Measurements from ENCODE around the gene SCN2A. TPM values are rescaled to one million over a fixed set of nuclear protein-coding genes. Genes with fewer than 3 reads are reported as not detected.
"Not testable (repeated sequence)": the region's sequence is repeated elsewhere in the genome, so short reads cannot be mapped to it uniquely, and the experiment has no call there.

The SCN2A gene
- polyA plus RNA-seq, 3 donors: under 0.01 to 0.04 (median 0.02) TPM

DNA sequence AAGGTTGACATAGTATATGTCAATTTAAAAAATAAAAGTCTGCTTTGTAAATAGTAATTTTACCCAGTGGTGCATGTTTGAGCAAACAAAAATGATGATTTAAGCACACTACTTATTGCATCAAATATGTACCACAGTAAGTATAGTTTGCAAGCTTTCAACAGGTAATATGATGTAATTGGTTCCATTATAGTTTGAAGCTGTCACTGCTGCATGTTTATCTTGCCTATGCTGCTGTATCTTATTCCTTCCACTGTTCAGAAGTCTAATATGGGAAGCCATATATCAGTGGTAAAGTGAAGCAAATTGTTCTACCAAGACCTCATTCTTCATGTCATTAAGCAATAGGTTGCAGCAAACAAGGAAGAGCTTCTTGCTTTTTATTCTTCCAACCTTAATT lies 151.7 kb downstream of the SCN2A start:
- no peak overlapping the region for H3K27ac ChIP-seq (ENCODE audit: low read depth, low read length)

DNA sequence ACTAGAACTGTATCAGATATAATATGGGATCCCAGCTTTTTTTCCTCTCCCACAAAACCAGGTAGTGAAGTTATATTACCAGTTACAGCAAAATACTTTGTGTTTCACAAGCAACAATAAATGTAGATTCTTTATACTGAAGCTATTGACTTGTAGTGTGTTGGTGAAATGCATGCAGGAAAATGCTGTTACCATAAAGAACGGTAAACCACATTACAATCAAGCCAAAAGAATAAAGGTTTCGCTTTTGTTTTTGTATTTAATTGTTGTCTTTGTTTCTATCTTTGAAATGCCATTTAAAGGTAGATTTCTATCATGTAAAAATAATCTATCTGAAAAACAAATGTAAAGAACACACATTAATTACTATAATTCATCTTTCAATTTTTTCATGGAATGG lies 152.6 kb downstream of the SCN2A start:
- H3K27ac ChIP-seq (ENCODE audit: low read depth, low read length): no peak overlapping the region
- WGBS, 3 donors: 65 to 93% (median 74%) methylated on average over 2 of the region's 2 CpGs

DNA sequence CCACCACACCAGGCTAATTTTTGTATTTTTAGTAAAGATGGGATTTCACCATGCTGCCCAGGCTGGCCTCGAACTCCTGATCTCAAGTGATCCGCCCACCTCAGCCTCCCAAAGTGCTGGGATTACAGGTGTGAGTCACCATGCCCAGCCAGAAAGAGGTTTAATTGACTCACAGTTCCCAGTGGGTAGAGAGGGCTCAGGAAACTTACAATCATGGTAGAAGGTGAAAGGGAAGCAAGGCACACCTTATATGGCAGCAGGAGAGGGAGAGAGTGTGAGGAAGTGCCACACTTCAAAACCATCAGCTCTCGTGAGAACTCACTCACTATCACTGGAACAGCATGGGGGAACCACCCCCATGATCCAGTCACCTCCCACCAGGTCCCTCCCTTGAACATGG lies 159.4 kb downstream of the SCN2A start:
- not testable (repeated sequence) for H3K27ac ChIP-seq (ENCODE audit: low read depth, low read length)
- WGBS, 3 donors: 76 to 91% (median 85%) methylated on average over 3 of the region's 3 CpGs

DNA sequence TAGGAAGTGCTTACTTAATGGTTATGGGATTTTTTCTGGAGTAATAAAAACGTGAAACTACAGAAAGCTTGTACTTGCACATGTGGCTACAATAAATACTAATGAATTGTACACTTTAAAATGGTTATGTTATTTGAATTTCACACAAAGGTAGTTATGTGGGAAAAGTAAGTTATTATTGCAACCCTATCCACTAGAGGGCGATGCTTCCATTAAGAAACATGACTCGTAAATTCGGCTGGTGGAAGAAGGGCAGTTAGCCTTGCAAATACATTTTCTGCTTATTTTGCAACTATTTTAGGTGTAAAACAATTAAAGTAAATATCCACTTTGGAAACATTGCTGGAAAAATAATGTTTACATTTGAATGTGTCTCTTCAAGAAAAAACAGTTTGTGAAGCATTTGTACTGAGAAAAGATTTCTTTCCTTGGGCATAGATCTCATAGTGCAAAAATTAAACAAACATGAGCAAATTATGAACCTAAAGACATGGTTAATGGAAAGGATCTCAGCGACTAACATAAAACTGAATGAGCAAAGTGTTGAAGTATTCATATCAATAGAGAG lies 162.2 kb downstream of the SCN2A start:
- WGBS, 3 donors: 1 to 3% (median 2%) methylated on average over 5 of the region's 5 CpGs
- no peak overlapping the region for H3K27ac ChIP-seq (ENCODE audit: low read depth, low read length)

DNA sequence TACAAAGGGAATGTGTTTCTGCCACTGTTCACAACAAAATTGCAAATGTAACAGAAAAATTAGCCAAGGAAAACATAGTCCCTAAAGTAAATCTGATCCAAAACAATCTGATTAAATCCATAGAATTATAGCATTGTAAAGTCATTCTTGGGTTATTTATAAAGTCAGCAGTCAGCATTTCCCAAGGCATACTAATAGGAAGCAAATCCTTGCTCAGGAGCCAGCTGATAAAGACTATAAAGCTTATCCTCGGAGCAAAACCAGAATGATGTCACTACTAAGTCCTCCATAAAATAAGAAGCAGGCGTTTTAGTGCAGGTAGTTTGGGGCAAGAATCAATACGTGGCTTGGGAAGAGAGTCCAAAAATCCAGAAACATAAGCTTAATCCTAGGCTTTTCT lies 162.9 kb downstream of the SCN2A start:
- no peak overlapping the region for H3K27ac ChIP-seq (ENCODE audit: low read depth, low read length)
- WGBS, 3 donors: 46 to 62% (median 52%) methylated on average over 3 of the region's 3 CpGs

DNA sequence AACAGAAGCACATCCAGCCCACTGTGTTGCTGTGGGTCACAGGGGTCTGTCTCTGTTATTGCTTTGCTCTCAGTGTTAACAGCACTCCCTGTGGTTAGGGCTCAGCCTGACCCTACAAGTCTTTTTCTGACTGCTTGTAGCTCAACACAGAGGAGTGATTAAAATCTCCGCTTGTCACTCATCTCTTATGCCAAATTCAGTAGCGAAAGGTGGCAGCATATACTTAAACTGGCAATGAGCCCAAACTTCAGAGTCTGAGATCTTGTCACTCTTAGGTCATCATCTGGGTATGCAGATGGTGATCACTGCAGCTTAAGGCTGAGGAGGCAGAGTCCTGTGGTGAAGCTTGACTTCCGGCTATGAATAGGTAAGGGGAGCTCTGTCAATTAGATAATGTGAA lies 167.0 kb downstream of the SCN2A start:
- H3K27ac ChIP-seq (ENCODE audit: low read depth, low read length): no peak overlapping the region
- 90 to 93% (median 92%) methylated on average over 3 of the region's 3 CpGs for WGBS, 3 donors

DNA sequence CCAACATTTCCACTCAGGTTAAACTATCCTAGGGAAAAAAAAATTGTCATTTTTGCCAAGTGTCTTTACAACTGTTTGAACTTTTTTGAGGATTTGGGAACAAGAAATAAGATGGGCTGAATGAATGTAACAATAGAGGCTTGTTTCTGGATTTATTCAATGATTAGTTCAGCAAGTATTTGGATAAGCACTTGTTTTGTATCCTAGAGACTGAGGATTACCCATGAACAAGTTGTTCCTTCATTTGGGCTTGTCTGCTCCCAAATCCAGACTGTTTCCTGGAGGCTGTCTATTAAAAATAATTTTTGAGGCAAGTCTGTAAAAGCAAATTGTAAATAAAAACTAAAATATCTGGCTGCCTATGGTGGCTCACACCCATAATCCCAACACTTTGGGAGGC lies 168.3 kb downstream of the SCN2A start:
- no peak overlapping the region for H3K27ac ChIP-seq (ENCODE audit: low read depth, low read length)

DNA sequence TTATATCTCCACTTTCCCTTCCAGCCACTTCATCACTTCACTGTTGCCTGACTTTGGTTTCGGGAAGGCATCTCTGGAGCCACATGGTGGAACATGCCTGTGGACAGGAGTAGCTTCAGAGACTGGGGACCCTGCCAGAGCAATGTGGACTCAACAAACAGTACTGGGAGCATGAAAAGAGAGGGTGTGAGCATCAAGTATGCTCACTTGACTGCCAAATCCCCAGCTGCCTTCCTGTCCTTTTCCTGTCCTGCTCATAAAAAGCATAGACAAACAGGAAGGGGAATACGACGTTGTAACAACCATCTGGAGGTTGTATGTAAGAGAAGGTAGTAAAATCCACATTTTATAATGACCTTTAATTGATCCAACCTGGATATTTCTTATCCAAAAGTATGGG lies 169.0 kb downstream of the SCN2A start:
- H3K27ac ChIP-seq (ENCODE audit: low read depth, low read length): no peak overlapping the region
- WGBS, 3 donors: 45 to 69% (median 52%) methylated on average over 3 of the region's 3 CpGs

DNA sequence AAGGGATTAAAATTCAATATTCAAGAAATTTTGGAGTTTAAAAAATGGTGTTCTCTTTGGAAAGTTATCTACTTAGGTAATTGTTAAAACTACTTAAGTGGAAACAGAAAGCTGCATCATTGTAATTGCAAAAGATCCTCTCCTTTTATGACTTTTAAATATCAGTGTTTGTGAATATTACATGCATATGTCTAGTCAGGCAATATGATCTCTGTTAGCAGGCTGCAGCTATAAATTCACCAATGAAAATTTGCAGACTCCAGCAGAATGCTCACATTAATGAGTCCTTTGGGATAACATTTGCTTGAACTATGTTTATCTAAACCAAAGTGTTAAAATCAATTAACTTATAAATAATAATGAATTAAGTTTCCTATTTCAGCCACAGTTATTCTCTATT lies 171.1 kb downstream of the SCN2A start:
- no peak overlapping the region for H3K27ac ChIP-seq (ENCODE audit: low read depth, low read length)

DNA sequence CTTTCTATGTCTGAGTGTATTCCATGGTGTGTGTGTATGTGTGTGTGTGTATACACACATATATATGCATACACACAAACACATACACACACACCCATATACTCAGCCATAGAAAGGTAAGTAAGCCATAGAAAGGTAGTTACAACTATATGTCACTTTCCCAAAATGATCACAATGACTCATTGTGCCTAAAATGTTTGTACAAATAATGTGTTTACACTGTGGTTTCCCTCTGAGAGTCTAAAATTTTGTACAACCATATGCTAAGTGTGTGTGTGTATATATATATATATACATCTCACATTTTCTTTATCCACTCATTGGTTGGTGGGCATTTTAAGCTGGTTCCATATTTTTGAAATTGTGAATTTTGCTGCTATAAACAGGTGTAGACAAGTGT lies 175.0 kb downstream of the SCN2A start:
- no peak overlapping the region for H3K27ac ChIP-seq (ENCODE audit: low read depth, low read length)

DNA sequence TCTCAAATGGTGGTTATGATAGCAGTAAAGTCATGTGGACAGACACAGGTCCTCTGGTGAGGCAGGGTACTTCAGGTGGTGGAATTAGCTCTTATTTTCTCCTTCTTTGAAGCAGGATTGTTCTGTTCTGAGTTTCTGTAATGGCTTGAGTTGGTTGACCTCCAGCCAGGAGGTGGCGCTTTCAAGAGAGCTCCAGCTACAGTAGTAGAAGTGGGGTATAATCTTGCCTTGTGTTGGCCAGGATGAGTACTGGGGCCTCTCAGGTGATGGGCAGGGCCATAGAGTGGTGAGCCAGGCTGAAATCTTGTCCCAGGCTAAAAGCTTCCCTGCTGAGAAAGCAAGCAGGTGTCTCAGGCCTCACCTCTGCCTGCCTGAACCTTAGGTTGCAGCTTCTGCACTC lies 177.8 kb downstream of the SCN2A start:
- WGBS, 3 donors: 83 to 97% (median 89%) methylated on average over 1 of the region's 1 CpG

DNA sequence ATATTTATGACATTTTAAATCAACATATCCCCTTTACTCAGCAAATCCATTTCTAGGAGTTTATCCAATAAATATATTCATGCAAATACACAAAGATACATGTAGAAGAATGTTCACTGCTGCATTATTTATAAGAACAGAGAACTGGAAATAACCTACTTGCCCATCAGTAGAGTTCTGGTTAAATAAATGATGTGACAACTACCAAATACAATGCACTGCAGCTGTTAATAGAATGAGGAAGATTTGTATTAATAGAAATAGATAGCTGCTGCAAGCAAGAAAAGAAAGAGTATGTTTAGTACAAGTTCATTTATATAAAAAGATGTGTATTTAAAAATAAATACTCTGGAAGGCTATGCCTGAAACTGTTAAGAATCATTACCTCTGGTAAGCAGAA lies 181.0 kb downstream of the SCN2A start:
- no peak overlapping the region for H3K27ac ChIP-seq (ENCODE audit: low read depth, low read length)

More for the DNA sequence above, 177.8 kb downstream of the SCN2A start:
- H3K27ac ChIP-seq (ENCODE audit: low read depth, low read length): no peak overlapping the region

DNA sequence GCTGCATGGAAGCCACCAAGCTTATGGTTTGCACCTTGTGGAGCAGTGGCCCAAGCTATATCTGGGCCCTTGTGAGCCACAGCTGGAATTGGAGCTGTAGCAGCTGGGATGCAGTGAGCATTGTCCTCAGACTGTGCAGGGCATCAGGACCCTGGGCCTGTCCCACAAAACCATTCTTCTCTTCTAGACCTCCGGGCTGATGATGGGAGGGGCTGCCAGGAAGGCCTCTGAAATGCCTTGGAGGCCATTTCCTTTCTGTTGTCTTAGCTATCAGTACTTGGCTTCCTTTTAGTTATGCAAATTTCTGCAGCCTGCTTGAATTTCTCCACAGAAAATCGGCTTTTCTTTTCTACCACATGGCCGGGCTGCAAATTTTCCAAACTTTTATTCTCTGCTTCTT lies 183.9 kb downstream of the SCN2A start:
- WGBS, 3 donors: 80 to 87% (median 81%) methylated on average over 3 of the region's 3 CpGs
- no peak overlapping the region for H3K27ac ChIP-seq (ENCODE audit: low read depth, low read length)

DNA sequence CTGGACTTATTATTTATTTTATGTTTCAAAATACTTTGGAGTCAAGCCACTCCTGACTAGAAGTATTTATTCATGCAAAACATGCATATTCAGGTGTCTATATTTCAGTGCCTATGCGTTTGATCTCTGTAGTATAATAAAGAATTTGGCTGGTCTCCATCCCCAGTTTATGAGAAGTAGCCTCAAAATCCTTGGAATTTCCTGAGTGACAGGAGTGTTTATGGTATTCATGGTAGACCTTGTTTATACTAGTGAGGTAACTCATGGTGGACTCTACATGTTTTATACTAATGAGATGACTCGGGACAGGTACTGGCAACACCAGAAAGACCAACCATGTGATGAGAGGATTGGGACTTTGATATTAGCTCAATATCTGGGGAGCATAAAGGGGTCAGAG lies 186.3 kb downstream of the SCN2A start:
- WGBS, 3 donors: 83 to 88% (median 84%) methylated on average over 2 of the region's 2 CpGs
- H3K27ac ChIP-seq (ENCODE audit: low read depth, low read length): no peak overlapping the region

DNA sequence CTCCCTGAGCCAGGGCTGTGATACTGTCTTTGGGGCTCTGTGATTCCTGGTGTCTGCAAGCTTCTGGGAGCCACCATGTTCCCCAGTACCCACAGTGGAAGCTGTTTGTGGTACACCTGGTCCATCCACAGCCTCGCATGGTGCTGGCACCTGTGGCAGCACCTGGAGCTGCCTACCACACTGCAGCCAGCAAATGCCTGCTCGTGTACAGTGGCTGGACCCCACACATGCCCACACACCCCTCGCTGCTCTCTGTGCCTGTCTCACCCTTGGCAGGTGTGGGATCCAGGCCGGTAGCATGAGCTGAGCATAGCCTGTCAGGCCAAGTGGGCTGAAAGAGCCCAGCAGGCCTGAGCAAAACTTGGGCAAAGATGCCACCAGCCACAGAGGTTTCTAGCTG lies 188.5 kb downstream of the SCN2A start:
- 90 to 96% (median 90%) methylated on average over 4 of the region's 4 CpGs for WGBS, 3 donors
- no peak overlapping the region for H3K27ac ChIP-seq (ENCODE audit: low read depth, low read length)

DNA sequence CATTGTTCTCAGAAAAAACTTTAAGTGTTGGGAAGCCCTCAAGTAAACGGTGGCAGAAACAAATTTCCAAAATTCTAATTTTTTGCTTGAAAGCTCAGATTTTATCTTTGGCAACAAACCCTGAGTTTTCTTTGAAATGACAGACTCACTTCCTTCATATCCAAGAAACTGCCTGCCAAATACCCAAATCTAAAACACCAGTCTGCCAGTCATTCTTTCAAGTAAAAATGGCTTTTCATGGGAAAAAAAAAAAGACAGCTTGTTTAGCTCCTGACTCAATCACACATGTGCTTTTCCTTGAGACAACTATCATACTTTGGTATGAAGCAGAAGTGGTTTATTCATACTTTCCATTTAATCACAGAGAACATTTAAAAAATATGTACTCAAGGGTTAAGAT lies 189.7 kb downstream of the SCN2A start:
- H3K27ac ChIP-seq (ENCODE audit: low read depth, low read length): no peak overlapping the region
- 43 to 84% (median 49%) methylated on average over 1 of the region's 1 CpG for WGBS, 3 donors

DNA sequence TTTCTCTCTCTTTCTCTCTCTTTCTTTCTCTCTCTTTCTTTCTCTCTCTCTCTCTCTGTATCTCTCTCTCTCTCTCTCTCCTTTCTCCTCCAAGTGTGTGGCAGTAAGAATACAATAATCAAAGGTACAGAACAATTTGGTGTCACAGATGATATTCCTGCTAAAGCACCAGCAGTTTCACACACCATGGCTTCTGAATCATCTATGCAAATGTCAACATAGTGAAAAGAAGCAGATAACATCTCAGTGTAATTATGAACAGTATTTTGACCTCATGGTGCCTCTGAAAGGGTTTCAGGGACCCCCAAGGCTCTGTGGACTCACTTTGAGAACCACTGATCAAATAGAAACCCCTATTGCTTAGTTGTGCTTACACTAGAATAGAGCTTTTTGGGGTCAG lies 191.8 kb downstream of the SCN2A start:
- no peak overlapping the region for H3K27ac ChIP-seq (ENCODE audit: low read depth, low read length)

DNA sequence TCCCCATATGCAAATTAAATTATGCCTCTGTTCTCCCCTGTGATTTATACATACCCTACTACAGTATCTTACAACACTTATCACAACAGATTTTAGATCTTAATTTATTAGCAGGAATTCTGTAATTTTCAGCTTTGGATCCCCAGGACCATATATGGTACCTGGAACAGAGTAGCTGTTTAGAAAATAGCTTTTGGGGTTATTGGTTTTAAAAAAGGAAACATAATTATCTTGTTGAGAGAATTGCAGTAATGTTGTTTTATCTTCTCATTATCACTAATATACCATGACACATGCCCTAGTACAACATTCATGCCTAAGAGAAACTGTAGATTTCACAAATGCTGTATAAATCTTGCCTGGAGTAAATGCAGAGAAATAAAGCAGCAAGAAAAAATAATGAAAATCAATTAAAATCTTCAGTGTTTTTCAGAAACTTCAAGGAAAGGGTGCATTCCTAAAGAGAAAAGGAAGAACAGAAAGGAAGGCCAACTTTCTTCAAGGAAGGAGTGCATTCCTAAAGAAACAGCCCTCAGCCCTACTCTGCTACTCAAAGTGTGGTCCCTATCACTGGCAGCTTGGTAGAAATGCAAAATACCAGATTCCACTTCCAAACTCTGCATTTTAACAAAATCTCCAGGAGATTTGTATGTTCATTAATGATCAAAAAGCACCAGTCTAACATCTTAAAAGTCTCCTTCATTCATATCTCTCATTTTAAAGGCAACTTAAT lies 193.2 kb downstream of the SCN2A start:
- no peak overlapping the region for H3K27ac ChIP-seq (ENCODE audit: low read depth, low read length)

DNA sequence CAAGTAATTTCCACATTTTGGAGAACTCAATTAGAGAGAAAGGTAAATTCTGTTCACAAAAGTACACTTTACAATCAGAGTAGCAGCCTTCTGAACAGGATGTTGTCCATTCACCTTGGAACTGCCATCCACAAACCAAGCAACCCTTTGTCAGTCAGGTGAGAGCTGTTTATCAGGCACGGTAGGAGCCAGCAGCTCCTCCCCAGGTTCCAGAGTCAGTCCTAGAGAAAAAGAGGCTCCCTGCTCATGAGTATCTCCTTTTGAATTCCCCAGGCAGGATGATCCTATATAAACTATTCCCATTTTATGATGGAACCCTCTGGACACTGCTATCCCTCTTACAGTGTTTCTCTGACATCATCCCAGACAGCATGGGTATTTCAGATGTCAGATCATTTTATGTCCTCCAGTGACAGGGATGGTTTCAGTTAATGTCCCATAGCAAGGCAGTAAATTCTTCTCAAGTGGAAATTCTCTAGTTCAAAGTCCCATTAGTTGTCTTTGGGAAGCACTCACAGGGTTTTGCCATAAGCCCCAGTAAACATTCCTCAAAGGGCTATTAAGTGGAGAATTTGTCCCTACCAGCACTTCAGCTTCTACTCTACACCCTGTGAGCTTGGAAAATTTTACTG lies 195.8 kb downstream of the SCN2A start:
- 63 to 81% (median 70%) methylated on average over 1 of the region's 1 CpG for WGBS, 3 donors
- no peak overlapping the region for H3K27ac ChIP-seq (ENCODE audit: low read depth, low read length)

DNA sequence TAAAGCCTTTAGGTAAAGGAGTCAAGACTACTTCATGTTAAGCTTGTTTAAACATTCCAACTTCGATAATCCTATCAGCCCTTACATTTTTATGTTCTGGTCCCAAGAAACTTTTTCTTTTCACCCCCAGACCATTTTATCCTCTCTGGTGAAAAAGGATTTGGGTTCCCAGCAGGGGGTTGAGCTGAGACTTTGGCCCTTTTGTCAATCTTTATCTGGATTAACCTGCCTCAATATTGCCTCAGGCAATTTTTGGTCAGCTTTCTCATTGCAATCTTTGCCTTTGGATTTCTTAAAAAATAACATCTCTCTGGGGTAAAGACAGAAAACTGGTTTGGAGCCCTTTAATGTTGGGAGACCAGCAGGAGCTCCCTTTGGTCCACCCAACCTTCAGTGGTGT lies 196.4 kb downstream of the SCN2A start:
- H3K27ac ChIP-seq (ENCODE audit: low read depth, low read length): no peak overlapping the region
- 57 to 86% (median 71%) methylated on average over 1 of the region's 1 CpG for WGBS, 3 donors

Measured in adipose tissue (tissue), 3 donors.